Thoracic aorta (tissue), 2 donors: ENCODE results near the gene ISLR. TPM values are rescaled to one million over a fixed set of nuclear protein-coding genes. Genes with fewer than 3 reads are reported as not detected.

Source experiments
- ATAC-seq: fragments of 150-250 bp; one replicate; pipeline ENCODE4 v1.8.0; 2017; ENCODE audit warnings: low read depth; ENCODE audit not compliant: insufficient number of reproducible peaks, low FRiP score
- DNase-seq: peaks from one replicate; pipeline ENCODE4 v3.0.0-alpha.2; 2020; ENCODE audit warnings: low spot score
- H3K27ac ChIP-seq, 2 donors: fragments of 200-600 bp; sonication (generic); 1 replicate in 1 of 2; 2 replicates in 1 of 2; pipeline ENCODE4 v1.5.1; 2016; ENCODE audit warnings: mild to moderate bottlenecking in 2 of 2, moderate library complexity in 2 of 2
- H3K27me3 ChIP-seq: fragments of 200-600 bp; sonication (generic); replicated peaks from 2 replicates; pipeline ENCODE4 v1.6.0; 2016; ENCODE audit warnings: mild to moderate bottlenecking; ENCODE audit not compliant: insufficient read depth
- H3K36me3 ChIP-seq: fragments of 200-600 bp; sonication (generic); one replicate; pipeline ENCODE4 v1.5.1; 2016
- H3K4me1 ChIP-seq, 2 donors: fragments of 200-600 bp; sonication (generic); 1 replicate in 1 of 2; 2 replicates in 1 of 2; pipeline versions ENCODE4 v1.5.1 to v1.6.0; 2016; ENCODE audit warnings: low read depth in 2 of 2, mild to moderate bottlenecking in 1 of 2; ENCODE audit not compliant: control insufficient read depth in 1 of 2
- H3K4me3 ChIP-seq: fragments of 200-600 bp; sonication (generic); 2 replicates; pipeline ENCODE4 v1.5.1; 2016; ENCODE audit warnings: mild to moderate bottlenecking
- H3K9me3 ChIP-seq: fragments of 200-600 bp; sonication (generic); 2 replicates; pipeline ENCODE4 v1.5.1; 2016
- CTCF ChIP-seq: fragments of 200-600 bp; sonication (generic); IDR thresholded peaks from one replicate; pipeline ENCODE4 v1.5.1; 2019; ENCODE audit warnings: antibody characterized with exemption
- total RNA-seq, 2 donors: library from RNA; depleted of rRNA; stranded (reverse); fragments of >200 nt; gene quantifications; one replicate each; pipeline versions ENCODE4 v1.1.0 to v1.2.3, GENCODE V29; 2016

Gene ISLR
- total RNA-seq, 2 donors from 2014 or later: 76.8 to 323 TPM

- Histone ChIP-seq H3K4me3 (no peak overlapping the region), H3K27ac (no peak overlapping the region), H3K27me3 (peaks cover 15% of the 10 kb centered on the region), H3K4me1 (peaks cover 11 to 19% of the 10 kb centered on the region in 2 donors), H3K9me3 (no peaks in the 10 kb centered on the region), H3K36me3 (no peaks in the 10 kb centered on the region)
- no peak for DNase-seq
- TF ChIP-seq CTCF: no peak
- no peak for ATAC-seq
Measured at GRCh38 chr15:74138642-74139041, 34.9 kb upstream of the ISLR start.

GRCh38 chr15:74141591-74141990 lies 31.9 kb upstream of the ISLR start:
- Histone ChIP-seq H3K36me3 (no peaks in the 10 kb centered on the region), H3K27me3 (no peaks in the 10 kb centered on the region), H3K9me3 (peaks cover 3% of the 10 kb centered on the region), H3K4me1 (peaks cover 6 to 11% of the 10 kb centered on the region in 2 donors), H3K4me3 (no peak overlapping the region), H3K27ac (no peak overlapping the region)
- DNase-seq: no peak
- no peak for ATAC-seq
- TF ChIP-seq CTCF: no peak

- H3K9me3 ChIP-seq: peaks cover 5% of the 10 kb centered on the region
- no peak for ATAC-seq
- H3K27ac ChIP-seq: no peak overlapping the region
Measured at GRCh38 chr15:74144153-74144775, 29.2 kb upstream of the ISLR start.

GRCh38 chr15:74146277-74146800 lies 27.2 kb upstream of the ISLR start:
- Histone ChIP-seq H3K4me1 (no peaks in the 10 kb centered on the region), H3K27ac (no peak overlapping the region), H3K27me3 (no peaks in the 10 kb centered on the region), H3K36me3 (no peaks in the 10 kb centered on the region), H3K4me3 (no peak overlapping the region), H3K9me3 (peaks cover 5% of the 10 kb centered on the region)
- no peak for ATAC-seq
- TF ChIP-seq CTCF: no peak
- no peak for DNase-seq

More at GRCh38 chr15:74144153-74144775, 29.2 kb upstream of the ISLR start:
- H3K4me3 ChIP-seq: no peak overlapping the region
- DNase-seq: no peak
- H3K36me3 ChIP-seq: no peaks in the 10 kb centered on the region
- TF ChIP-seq CTCF: no peak
- no peaks in the 10 kb centered on the region for H3K4me1 ChIP-seq
- H3K27me3 ChIP-seq: no peaks in the 10 kb centered on the region

GRCh38 chr15:74147051-74147450 lies 26.5 kb upstream of the ISLR start:
- no peak for ATAC-seq
- TF ChIP-seq CTCF: no peak
- no peak for DNase-seq
- Histone ChIP-seq H3K4me1 (no peaks in the 10 kb centered on the region), H3K4me3 (no peak overlapping the region), H3K27me3 (no peaks in the 10 kb centered on the region), H3K9me3 (peaks cover 5% of the 10 kb centered on the region), H3K36me3 (no peaks in the 10 kb centered on the region), H3K27ac (no peak overlapping the region)
